Ovary (tissue), 3 donors: ENCODE results near the gene RBFOX2.

Source experiments
- POLR2A ChIP-seq: fragments of 450-650 bp; IDR thresholded peaks from one replicate; pipeline ENCODE4 v1.6.1; 2017; ENCODE audit warnings: antibody characterized with exemption, mild to moderate bottlenecking, moderate library complexity
- TF ChIP-seq, protein P1 (sequence below), 3 donors: fragments of 450-650 bp in 2 of 3; fragments of 200-600 bp in 1 of 3; IDR thresholded peaks; one replicate each; pipeline versions ENCODE4 v1.5.1 to v1.8.0; 2016 to 2022; ENCODE audit warnings: antibody characterized with exemption in 3 of 3, mild to moderate bottlenecking in 1 of 3
- donor health status: DM: no; HTN: no; CAD: no.

DNA sequence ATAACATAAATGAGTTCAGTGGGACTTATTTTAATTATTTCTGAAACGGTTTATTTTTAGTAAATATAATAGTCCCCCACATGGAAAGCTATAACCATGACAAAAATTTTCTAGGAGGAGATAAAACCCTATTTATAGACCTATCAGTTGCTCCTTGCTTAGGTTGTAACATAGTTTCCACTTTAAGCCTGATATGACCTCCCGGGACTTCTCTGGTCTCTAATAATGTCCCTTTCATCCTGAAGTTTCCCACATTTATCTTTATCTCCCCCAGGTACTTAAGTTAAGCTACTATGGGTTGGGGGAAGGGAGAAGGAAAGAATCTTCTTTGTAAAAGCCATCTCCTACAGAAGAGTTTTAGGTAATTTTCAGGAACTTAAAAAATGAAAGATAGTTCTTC is 117.7 kb downstream of the RBFOX2 start:
- TF ChIP-seq, protein P1, sequence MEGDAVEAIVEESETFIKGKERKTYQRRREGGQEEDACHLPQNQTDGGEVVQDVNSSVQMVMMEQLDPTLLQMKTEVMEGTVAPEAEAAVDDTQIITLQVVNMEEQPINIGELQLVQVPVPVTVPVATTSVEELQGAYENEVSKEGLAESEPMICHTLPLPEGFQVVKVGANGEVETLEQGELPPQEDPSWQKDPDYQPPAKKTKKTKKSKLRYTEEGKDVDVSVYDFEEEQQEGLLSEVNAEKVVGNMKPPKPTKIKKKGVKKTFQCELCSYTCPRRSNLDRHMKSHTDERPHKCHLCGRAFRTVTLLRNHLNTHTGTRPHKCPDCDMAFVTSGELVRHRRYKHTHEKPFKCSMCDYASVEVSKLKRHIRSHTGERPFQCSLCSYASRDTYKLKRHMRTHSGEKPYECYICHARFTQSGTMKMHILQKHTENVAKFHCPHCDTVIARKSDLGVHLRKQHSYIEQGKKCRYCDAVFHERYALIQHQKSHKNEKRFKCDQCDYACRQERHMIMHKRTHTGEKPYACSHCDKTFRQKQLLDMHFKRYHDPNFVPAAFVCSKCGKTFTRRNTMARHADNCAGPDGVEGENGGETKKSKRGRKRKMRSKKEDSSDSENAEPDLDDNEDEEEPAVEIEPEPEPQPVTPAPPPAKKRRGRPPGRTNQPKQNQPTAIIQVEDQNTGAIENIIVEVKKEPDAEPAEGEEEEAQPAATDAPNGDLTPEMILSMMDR (IDR thresholded peaks at IDR 0.05): no peak
- TF ChIP-seq POLR2A: no peak
